Measurements from ENCODE around the gene PPP1R8.

DNA sequence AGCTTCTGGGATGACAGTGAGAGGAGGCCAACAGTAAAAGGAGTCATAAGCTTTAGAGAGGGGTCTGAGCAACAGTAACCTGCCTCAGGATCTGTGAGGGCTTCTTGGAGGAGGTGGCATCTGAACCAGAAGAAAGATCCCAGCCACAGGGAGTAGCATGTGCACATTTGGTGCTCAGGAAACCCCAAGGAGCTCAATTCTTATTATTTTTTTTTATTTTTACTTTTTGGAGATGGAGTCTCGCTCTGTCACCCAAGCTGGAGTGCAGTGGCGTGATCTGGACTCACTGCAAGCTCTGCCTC lies 46.5 kb downstream of the PPP1R8 start:
- TF ChIP-seq, protein P1, sequence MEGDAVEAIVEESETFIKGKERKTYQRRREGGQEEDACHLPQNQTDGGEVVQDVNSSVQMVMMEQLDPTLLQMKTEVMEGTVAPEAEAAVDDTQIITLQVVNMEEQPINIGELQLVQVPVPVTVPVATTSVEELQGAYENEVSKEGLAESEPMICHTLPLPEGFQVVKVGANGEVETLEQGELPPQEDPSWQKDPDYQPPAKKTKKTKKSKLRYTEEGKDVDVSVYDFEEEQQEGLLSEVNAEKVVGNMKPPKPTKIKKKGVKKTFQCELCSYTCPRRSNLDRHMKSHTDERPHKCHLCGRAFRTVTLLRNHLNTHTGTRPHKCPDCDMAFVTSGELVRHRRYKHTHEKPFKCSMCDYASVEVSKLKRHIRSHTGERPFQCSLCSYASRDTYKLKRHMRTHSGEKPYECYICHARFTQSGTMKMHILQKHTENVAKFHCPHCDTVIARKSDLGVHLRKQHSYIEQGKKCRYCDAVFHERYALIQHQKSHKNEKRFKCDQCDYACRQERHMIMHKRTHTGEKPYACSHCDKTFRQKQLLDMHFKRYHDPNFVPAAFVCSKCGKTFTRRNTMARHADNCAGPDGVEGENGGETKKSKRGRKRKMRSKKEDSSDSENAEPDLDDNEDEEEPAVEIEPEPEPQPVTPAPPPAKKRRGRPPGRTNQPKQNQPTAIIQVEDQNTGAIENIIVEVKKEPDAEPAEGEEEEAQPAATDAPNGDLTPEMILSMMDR (conservative IDR thresholded peaks at IDR 0.05; ENCODE audit: low read length) = no peak
- no peak for TF ChIP-seq EZH2phosphoT487 (IDR thresholded peaks at IDR 0.05; ENCODE audit: borderline replicate concordance)
